NT2/D1 (cell line): ENCODE results near the gene MOV10L1.

Experiments used
- DNase-seq: peaks from one replicate; pipeline ENCODE4 v3.0.0-alpha.2; 2011; ENCODE audit warnings: low read depth, low spot score
- H3K27me3 ChIP-seq: 2 replicates; pipeline ENCODE4 v1.6.0; 2011; ENCODE audit warnings: mild to moderate bottlenecking; ENCODE audit not compliant: insufficient read length, insufficient read depth
- H3K36me3 ChIP-seq: 2 replicates; pipeline ENCODE4 v1.6.1; 2011; ENCODE audit warnings: mild to moderate bottlenecking, low read length, mixed read lengths; ENCODE audit not compliant: insufficient read depth, insufficient read length
- H3K4me1 ChIP-seq: 2 replicates; pipeline ENCODE4 v1.5.1; 2011; ENCODE audit not compliant: insufficient read depth, insufficient read length
- H3K4me3 ChIP-seq: 2 replicates; pipeline ENCODE4 v1.5.1; 2011; ENCODE audit warnings: low read depth; ENCODE audit not compliant: insufficient read length
- H3K9ac ChIP-seq: 2 replicates; pipeline ENCODE4 v1.6.0; 2011; ENCODE audit warnings: low read depth; ENCODE audit not compliant: insufficient read length
- H3K9me3 ChIP-seq: 2 replicates; pipeline ENCODE4 v1.5.1; 2011; ENCODE audit warnings: mild to moderate bottlenecking, low read length; ENCODE audit not compliant: insufficient read depth
- SUZ12 ChIP-seq: IDR thresholded peaks from 2 replicates; pipeline ENCODE4 v1.6.1; 2011; ENCODE audit not compliant: insufficient read length, insufficient read depth; ENCODE audit errors: extremely low read depth
- YY1 ChIP-seq: IDR thresholded peaks from 2 replicates; pipeline ENCODE4 v1.6.1; 2011; ENCODE audit not compliant: insufficient read length, insufficient read depth
- ZNF274 ChIP-seq: IDR thresholded peaks from 2 replicates; pipeline ENCODE4 v1.6.1; 2011; ENCODE audit warnings: mild to moderate bottlenecking, low read depth, low read length

The MOV10L1 gene

GRCh38 chr22:50076646-50077535 lies 12.9 kb upstream of the MOV10L1 start:
- H3K27me3 ChIP-seq: no peaks in the 10 kb centered on the region
- TF ChIP-seq SUZ12: no peak
- no peak for TF ChIP-seq YY1
- TF ChIP-seq ZNF274: no peak

GRCh38 chr22:50078246-50078645 lies 11.6 kb upstream of the MOV10L1 start:
- Histone ChIP-seq H3K9ac (no peak overlapping the region), H3K4me3 (no peak overlapping the region), H3K9me3 (no peaks in the 10 kb centered on the region), H3K36me3 (no peaks in the 10 kb centered on the region), H3K27me3 (no peaks in the 10 kb centered on the region), H3K4me1 (peaks cover 18% of the 10 kb centered on the region)
- DNase-seq: no peak
- TF ChIP-seq YY1: no peak

More at GRCh38 chr22:50076646-50077535, 12.9 kb upstream of the MOV10L1 start:
- Histone ChIP-seq H3K9ac (no peak overlapping the region), H3K36me3 (no peaks in the 10 kb centered on the region), H3K4me1 (peaks cover 13% of the 10 kb centered on the region), H3K9me3 (no peaks in the 10 kb centered on the region), H3K4me3 (no peak overlapping the region)
- no peak for DNase-seq

- Histone ChIP-seq H3K27me3 (no peaks in the 10 kb centered on the region), H3K4me3 (no peak overlapping the region), H3K9me3 (no peaks in the 10 kb centered on the region), H3K36me3 (no peaks in the 10 kb centered on the region), H3K9ac (no peak overlapping the region), H3K4me1 (peaks cover 19% of the 10 kb centered on the region)
- no peak for DNase-seq
- no peak for TF ChIP-seq YY1
- no peak for TF ChIP-seq ZNF274
- no peak for TF ChIP-seq SUZ12
These were observed 11.0 kb upstream of the MOV10L1 start for GRCh38 chr22:50078761-50079160.

- Histone ChIP-seq H3K36me3 (no peaks in the 10 kb centered on the region), H3K9ac (no peak overlapping the region), H3K9me3 (no peaks in the 10 kb centered on the region), H3K27me3 (no peaks in the 10 kb centered on the region), H3K4me1 (peaks cover 18% of the 10 kb centered on the region), H3K4me3 (no peak overlapping the region)
- no peak for DNase-seq
- no peak for TF ChIP-seq YY1
- no peak for TF ChIP-seq SUZ12
- TF ChIP-seq ZNF274: no peak
These were observed 9.7 kb upstream of the MOV10L1 start for GRCh38 chr22:50080077-50080465.

- H3K4me3 ChIP-seq: no peak overlapping the region
- no peak for DNase-seq
- no peak overlapping the region for H3K9ac ChIP-seq
- no peaks in the 10 kb centered on the region for H3K9me3 ChIP-seq
- H3K27me3 ChIP-seq: no peaks in the 10 kb centered on the region
- no peaks in the 10 kb centered on the region for H3K36me3 ChIP-seq
- H3K4me1 ChIP-seq: peaks cover 18% of the 10 kb centered on the region
- TF ChIP-seq SUZ12 (no peak), ZNF274 (no peak), YY1 (no peak)
These were observed 8.2 kb upstream of the MOV10L1 start for GRCh38 chr22:50081426-50082196.

GRCh38 chr22:50082197-50082715 lies 7.5 kb upstream of the MOV10L1 start:
- H3K27me3 ChIP-seq: no peaks in the 10 kb centered on the region
- H3K9ac ChIP-seq: no peak overlapping the region
- no peak for TF ChIP-seq SUZ12
- TF ChIP-seq YY1: no peak
- no peaks in the 10 kb centered on the region for H3K36me3 ChIP-seq
- no peaks in the 10 kb centered on the region for H3K9me3 ChIP-seq
- peaks cover 18% of the 10 kb centered on the region for H3K4me1 ChIP-seq
- DNase-seq: no peak
- no peak overlapping the region for H3K4me3 ChIP-seq

- no peak for TF ChIP-seq YY1
- TF ChIP-seq SUZ12: no peak
- no peak for TF ChIP-seq ZNF274
- no peak overlapping the region for H3K9ac ChIP-seq
- 0 out of 2 replicates have a peak, but pooled peaks cover 5% of the 10 kb centered on the region for H3K9me3 ChIP-seq
- no peak for DNase-seq
- H3K4me1 ChIP-seq: peaks cover 18% of the 10 kb centered on the region
- H3K36me3 ChIP-seq: no peaks in the 10 kb centered on the region
- no peaks in the 10 kb centered on the region for H3K27me3 ChIP-seq
- no peak overlapping the region for H3K4me3 ChIP-seq
These were observed 6.8 kb upstream of the MOV10L1 start for GRCh38 chr22:50082961-50083461.
